ENCODE data around the gene CCDC57. TPM values are rescaled to one million over a fixed set of nuclear protein-coding genes. Genes with fewer than 3 reads are reported as not detected.

Gene CCDC57
- total RNA-seq, 1 donor from 2014 or later = 18.6 TPM

GRCh38 chr17:82105882-82106687 lies 106.6 kb downstream of the CCDC57 start:
- no peak for DNase-seq

- no peak for DNase-seq
Measured at GRCh38 chr17:82105417-82105881, 107.2 kb downstream of the CCDC57 start.

GRCh38 chr17:82104797-82105416 lies 107.7 kb downstream of the CCDC57 start:
- no peak for DNase-seq

GRCh38 chr17:82103553-82104451 lies 108.8 kb downstream of the CCDC57 start:
- no peak for DNase-seq

- no peak for DNase-seq
Measured at GRCh38 chr17:82101767-82102679, 110.6 kb downstream of the CCDC57 start.

- no peak for DNase-seq
Measured at GRCh38 chr17:82101301-82101715, 111.3 kb downstream of the CCDC57 start.

- no peak for DNase-seq
Measured at GRCh38 chr17:82100502-82101298, 111.9 kb downstream of the CCDC57 start.

GRCh38 chr17:82098939-82099763 lies 113.5 kb downstream of the CCDC57 start:
- DNase-seq = no peak

GRCh38 chr17:82098169-82098938 lies 114.3 kb downstream of the CCDC57 start, which contains the start of gene FASN:
Gene FASN (minus strand): TSS chr17:82098236. CDS start chr17:82096445, 1,791 bp downstream.
- DNase-seq = peak; percentile 90

- no peak for DNase-seq
Measured at GRCh38 chr17:82097919-82098168, 114.8 kb downstream of the CCDC57 start.

GRCh38 chr17:82097184-82097918 lies 115.3 kb downstream of the CCDC57 start:
- no peak for DNase-seq

GRCh38 chr17:82096709-82097183 lies 115.9 kb downstream of the CCDC57 start:
- no peak for DNase-seq

GRCh38 chr17:82095777-82096708 lies 116.6 kb downstream of the CCDC57 start:
- DNase-seq = no peak

- DNase-seq = no peak
Measured at GRCh38 chr17:82094931-82095776, 117.5 kb downstream of the CCDC57 start.

GRCh38 chr17:82092995-82093751 lies 119.5 kb downstream of the CCDC57 start:
- no peak for DNase-seq
